Stomach smooth muscle (tissue), 2 donors: ENCODE data around the gene ANGPTL2.
A peak's percentile ranks its signal among the peaks of the same experiment; 100 is the strongest.

Experiments used
- H3K27ac ChIP-seq: one replicate; pipeline ENCODE4 v1.7.0; 2013; ENCODE audit warnings: mild to moderate bottlenecking, low read length, inconsistent platforms
- H3K27me3 ChIP-seq, 2 donors: one replicate each; pipeline ENCODE4 v1.7.0; 2013; ENCODE audit warnings: low read length in 2 of 2; ENCODE audit not compliant: insufficient read depth in 2 of 2, control insufficient read depth in 1 of 2
- H3K36me3 ChIP-seq, 2 donors: one replicate each; pipeline ENCODE4 v1.7.0; 2013; ENCODE audit warnings: low read length in 2 of 2; ENCODE audit not compliant: control insufficient read depth in 2 of 2, insufficient read depth in 2 of 2
- H3K4me1 ChIP-seq: one replicate; pipeline ENCODE4 v1.7.0; 2013; ENCODE audit warnings: low read length; ENCODE audit not compliant: control insufficient read depth, insufficient read depth
- H3K4me3 ChIP-seq, 2 donors: one replicate each; pipeline ENCODE4 v1.7.0; 2013; ENCODE audit warnings: low read length in 2 of 2
- H3K9ac ChIP-seq, 2 donors: one replicate each; pipeline ENCODE4 v1.7.0; 2013; ENCODE audit warnings: low read length in 2 of 2, mild to moderate bottlenecking in 1 of 2
- H3K9me3 ChIP-seq, 2 donors: one replicate each; pipeline ENCODE4 v1.7.0; 2013; ENCODE audit warnings: low read length in 2 of 2; ENCODE audit not compliant: control insufficient read depth in 2 of 2
- donor health status: healthy.
- donor health status: Pancreatic carcinoma.

ANGPTL2 gene

DNA sequence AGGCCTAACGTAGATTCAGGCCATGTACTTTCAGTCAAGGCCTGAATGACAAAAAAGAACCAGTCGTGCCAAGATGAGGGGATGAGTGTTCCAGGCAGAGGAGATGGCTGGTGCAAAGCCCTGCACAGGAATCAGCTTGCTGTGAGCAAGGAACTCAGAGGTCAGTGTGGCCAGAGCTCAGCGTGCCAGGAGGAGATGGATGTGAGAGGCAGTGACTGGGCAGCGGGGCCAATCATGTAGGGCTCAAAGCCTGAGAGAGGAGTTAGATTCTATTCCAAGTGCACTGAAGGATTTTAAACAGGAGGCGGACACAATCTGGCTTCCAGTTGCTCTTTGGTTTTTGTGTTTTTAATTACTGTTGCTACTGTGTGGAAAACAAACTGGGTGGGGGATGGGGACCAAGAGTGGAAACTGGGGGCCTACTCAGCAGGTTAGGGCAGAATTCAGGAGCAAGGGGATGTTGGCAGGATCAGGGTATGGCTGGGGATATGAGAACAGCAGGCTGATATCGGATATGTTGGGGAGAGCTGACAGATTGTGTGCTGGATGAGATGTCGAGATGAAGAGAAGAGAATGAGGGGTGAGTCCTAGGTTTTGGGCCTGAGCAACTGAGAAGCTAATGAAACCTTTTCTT is 64.3 kb downstream of the ANGPTL2 start:
- Histone ChIP-seq H3K4me1 (peaks cover 40% of the 10 kb centered on the region), H3K4me3 (no peak overlapping the region), H3K9ac (no peak overlapping the region), H3K36me3 (peaks cover 0 to 2% of the 10 kb centered on the region in 2 donors), H3K27ac (no peak overlapping the region), H3K9me3 (no peaks in the 10 kb centered on the region), H3K27me3 (no peaks in the 10 kb centered on the region)

DNA sequence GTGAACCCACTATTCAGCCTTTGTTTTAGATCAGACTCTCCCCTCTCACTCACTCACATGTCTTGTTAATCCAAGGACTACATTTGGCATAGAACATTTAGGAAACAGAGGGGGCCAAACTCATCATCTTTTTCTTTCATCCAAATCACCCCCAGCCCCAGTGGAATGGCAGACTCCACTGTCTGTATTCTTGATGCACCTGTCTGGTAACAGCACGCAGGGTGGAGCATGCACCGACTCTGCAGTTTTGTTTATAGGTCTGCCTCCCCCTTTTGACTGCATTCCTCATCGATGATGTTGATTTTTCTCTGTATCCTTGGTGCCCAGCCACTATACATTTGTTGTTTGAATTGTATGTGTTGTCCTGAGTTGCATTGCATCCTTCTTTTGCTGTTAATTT is 66.0 kb downstream of the ANGPTL2 start:
- no peak overlapping the region for H3K4me3 ChIP-seq
- H3K9me3 ChIP-seq: no peaks in the 10 kb centered on the region
- no peak overlapping the region for H3K9ac ChIP-seq
- H3K36me3 ChIP-seq: peaks cover 0 to 2% of the 10 kb centered on the region in 2 donors
- H3K27ac ChIP-seq: no peak overlapping the region
- no peaks in the 10 kb centered on the region for H3K27me3 ChIP-seq
- H3K4me1 ChIP-seq: peaks cover 52% of the 10 kb centered on the region

DNA sequence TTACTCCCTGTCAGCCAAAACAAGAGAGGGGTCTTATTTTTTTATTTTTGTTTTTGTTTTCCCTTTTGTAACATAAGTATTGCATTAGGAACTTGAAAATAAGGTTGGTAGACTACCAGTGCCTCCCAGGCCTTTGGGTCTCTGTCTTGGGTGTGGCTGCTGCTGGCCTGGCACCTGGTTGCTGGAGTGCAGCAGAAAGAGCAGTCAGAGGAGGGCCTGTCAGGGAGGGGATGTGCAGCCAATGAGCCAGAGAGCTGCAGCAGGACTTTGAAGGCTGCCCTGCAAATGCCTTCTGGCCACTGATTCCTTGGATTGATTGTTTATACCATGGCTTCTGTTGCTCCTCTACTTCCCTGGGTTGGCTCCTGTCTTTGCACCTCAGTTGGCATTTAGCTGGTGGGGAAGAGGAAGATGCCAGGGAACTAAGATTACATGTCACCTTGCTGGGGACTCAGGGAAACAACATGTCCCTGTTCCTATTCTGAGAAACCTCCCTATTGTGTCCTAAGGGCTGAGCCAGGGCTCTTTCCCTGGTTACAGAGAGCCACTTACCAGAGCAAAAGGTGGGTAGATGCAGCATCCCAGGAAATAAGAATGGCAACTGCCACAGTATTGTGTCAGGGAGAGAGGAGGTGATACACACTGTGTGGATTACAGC is 66.6 kb downstream of the ANGPTL2 start:
- Histone ChIP-seq H3K4me3 (no peak overlapping the region), H3K9ac (no peak overlapping the region), H3K27ac (no peak overlapping the region), H3K4me1 (peaks cover 54% of the 10 kb centered on the region), H3K27me3 (no peaks in the 10 kb centered on the region), H3K36me3 (peaks cover 0 to 2% of the 10 kb centered on the region in 2 donors), H3K9me3 (no peaks in the 10 kb centered on the region)

DNA sequence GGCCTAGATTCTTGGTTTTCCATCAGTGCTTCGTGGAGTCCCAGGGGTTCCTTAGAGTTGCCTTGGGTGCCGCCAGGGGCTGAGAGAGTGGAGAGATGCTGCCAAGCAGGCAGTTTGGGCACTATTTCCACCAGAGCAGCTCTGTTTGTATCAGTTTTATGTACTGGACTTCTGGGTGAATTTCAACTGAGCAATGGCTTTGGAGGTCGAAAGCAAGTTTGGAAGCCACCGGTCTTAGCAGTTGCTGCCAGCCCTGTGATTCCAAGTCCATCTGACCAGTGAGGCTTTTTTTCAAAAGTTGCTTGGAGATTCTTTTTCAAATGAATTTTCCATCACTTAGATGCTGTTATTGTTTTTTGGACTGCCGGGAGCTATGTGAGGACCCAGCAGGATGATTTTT is 68.5 kb downstream of the ANGPTL2 start:
- Histone ChIP-seq H3K4me3 (peak overlapping the region in 1 of 2 donors; percentile 52), H3K36me3 (peaks cover 0 to 2% of the 10 kb centered on the region in 2 donors), H3K4me1 (peaks cover 56% of the 10 kb centered on the region), H3K27me3 (no peaks in the 10 kb centered on the region), H3K27ac (peak overlapping the region; percentile 66), H3K9ac (no peak overlapping the region), H3K9me3 (no peaks in the 10 kb centered on the region)

DNA sequence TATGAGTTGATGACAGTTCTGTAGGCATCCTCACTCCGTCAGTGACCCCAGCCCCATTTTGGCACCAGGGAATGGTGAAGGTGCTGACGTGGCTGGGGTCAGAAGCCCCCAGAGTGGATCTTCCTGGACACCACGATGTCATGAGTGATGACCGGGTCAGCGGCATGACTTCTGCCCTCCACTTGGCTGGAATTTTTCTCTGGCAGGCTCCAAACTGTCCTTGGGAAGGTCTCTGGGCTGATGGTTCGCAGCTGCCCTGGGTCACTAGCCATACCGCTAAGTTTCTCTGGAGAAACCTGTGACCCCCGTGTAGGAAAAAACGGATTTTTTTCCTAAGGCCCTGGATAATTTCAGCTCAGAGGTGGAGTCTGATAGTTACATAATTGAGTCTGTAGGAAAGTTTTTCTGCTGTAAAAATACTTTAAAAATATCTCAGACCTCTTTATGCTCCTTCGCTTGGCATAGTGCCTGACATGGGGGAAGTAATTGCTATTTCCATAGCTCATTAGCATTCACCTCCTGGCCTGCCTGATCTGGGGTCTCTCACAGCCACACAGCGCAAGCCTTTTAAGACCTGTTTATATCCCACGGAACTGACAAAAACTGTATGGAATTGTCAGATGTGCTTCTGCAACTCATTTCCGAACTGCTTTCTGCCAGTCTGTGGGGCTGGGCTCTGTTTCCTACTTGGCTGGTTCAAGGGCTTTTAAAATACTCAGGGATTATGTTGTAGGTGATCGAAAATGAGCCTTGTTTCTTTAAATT is 69.2 kb downstream of the ANGPTL2 start:
- peaks cover 53% of the 10 kb centered on the region for H3K4me1 ChIP-seq
- H3K27me3 ChIP-seq: no peaks in the 10 kb centered on the region
- H3K36me3 ChIP-seq: peaks cover 0 to 2% of the 10 kb centered on the region in 2 donors
- H3K9ac ChIP-seq: no peak overlapping the region
- peak overlapping the region in 1 of 2 donors; percentile 52 for H3K4me3 ChIP-seq
- no peaks in the 10 kb centered on the region for H3K9me3 ChIP-seq
- H3K27ac ChIP-seq: peak overlapping the region; percentile 66

DNA sequence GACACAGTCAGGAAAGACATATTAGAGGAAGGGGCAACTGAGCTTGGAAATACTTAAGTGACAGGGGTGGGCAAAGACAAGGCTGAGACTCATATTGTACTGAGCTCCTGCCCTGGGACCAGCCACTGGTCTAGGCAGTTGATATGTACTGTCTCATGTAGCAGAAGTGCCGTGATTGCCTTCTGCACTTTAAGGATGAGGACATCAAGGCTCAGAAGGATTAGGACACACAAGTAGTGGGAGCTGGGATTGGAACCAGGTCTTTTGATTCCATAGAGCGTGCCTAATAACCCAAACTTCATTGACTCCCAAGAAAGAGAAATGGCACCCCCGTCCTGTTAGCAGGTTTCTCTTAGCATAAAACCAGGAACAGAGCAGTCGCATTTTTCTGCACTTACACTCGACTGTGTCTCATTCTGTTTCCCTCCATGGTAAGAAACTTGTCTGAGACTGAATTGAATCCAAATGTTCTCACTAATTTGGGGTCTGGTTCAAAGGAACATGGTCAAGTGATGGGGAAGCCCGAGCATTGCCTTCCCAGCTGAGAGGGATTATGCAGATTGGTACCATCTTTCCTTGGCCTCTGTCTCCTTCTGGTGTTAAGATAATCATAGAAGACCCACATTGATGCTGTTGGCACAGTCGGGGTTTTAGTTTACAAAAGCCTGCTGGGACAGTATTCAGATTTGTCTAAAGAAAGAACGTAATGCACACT is 70.4 kb downstream of the ANGPTL2 start:
- peaks cover 0 to 2% of the 10 kb centered on the region in 2 donors for H3K36me3 ChIP-seq
- no peaks in the 10 kb centered on the region for H3K27me3 ChIP-seq
- peaks cover 44% of the 10 kb centered on the region for H3K4me1 ChIP-seq
- no peaks in the 10 kb centered on the region for H3K9me3 ChIP-seq
- H3K27ac ChIP-seq: peak overlapping the region; percentile 31
- H3K9ac ChIP-seq: no peak overlapping the region
- H3K4me3 ChIP-seq: no peak overlapping the region

DNA sequence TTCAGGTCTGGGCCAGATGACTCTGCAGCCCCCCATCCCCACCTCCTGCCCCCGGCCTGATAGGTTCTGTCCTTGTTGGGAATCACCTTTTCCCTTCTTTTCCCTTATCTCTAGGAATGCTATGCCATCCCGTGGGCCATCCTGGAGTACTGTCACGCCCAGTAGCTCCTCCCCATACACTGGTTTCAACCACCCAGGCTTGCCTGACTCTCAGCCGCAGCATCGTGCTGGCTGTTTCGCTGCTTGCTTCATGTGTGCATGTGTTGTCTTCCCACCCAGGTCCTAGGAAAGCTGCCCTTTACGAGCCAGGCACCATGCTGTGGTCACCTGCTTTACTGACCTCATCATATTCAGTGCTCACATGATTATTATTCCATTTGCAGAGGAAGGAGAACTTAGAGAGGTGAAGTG is 71.8 kb downstream of the ANGPTL2 start:
- no peaks in the 10 kb centered on the region for H3K36me3 ChIP-seq
- H3K9ac ChIP-seq: no peak overlapping the region
- H3K4me3 ChIP-seq: no peak overlapping the region
- no peaks in the 10 kb centered on the region for H3K9me3 ChIP-seq
- no peak overlapping the region for H3K27ac ChIP-seq
- no peaks in the 10 kb centered on the region for H3K27me3 ChIP-seq
- H3K4me1 ChIP-seq: peaks cover 39% of the 10 kb centered on the region

DNA sequence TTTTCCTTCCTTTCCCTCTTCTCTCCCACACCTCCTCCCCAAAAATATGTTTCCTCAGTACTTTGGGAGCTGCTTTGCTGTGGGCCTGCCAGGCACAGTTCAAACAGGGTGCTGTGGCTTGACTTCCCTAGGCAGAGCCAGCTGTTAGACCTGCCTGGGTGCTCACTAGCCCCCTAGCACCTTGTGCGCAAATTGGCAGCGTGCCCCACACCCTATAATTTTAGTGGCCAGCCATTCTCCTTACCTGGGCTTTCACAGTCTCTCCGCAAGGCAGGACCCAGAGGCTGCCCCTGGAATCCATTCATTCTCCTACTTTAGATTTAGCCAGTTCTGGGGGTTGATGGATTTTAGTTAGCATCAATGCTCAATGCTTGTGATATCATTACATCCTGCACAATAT is 72.3 kb downstream of the ANGPTL2 start:
- Histone ChIP-seq H3K27me3 (no peaks in the 10 kb centered on the region), H3K36me3 (no peaks in the 10 kb centered on the region), H3K9ac (no peak overlapping the region), H3K4me1 (peaks cover 39% of the 10 kb centered on the region), H3K27ac (no peak overlapping the region), H3K4me3 (no peak overlapping the region), H3K9me3 (no peaks in the 10 kb centered on the region)

DNA sequence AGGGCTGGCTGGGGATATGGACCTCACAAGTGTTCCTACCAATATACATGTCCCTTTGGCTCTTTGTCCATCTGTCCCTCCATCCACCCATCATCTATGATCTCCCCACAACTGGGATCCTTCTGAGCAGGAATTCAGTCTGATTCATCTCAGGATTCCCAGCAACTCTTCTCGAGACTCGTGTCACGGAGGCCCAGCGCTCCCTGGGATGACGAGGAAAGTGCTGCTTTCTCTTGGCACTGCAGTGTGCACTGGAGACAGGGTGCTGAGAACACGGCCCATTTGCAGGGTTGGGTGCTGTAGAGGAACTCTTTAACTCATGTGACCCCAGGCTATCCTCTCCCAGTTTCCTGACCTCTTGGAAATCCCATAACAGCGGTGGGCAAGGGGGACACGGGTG is 72.9 kb downstream of the ANGPTL2 start:
- Histone ChIP-seq H3K4me1 (peaks cover 36% of the 10 kb centered on the region), H3K36me3 (no peaks in the 10 kb centered on the region), H3K9me3 (no peaks in the 10 kb centered on the region), H3K27me3 (no peaks in the 10 kb centered on the region), H3K9ac (no peak overlapping the region), H3K27ac (peak overlapping the region; percentile 2), H3K4me3 (no peak overlapping the region)

DNA sequence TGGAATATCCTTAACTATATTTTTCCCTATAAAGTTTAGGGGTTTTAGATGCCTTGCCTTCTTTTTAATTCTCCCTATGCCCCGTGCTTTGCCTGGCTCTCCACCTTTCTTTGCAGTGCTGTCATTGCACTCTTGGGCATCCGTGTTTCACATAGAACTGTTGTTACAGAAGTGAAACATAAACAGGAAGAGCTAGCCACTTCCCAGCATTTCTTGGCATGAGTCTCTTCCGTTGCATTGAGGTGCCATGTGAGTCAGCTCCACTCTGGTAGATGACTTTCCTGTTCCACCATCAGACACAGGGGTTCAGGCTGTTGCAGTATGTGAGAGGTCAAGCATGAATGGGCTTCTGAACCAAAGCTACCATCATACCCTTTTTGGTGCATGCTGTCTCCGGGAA is 73.4 kb downstream of the ANGPTL2 start:
- Histone ChIP-seq H3K4me1 (peaks cover 31% of the 10 kb centered on the region), H3K4me3 (no peak overlapping the region), H3K9me3 (no peaks in the 10 kb centered on the region), H3K27me3 (no peaks in the 10 kb centered on the region), H3K36me3 (no peaks in the 10 kb centered on the region), H3K9ac (no peak overlapping the region), H3K27ac (no peak overlapping the region)
